HL-60/S4 treated with retinoic acid at 250 ng/mL for 4 days and 3 days (cell line): ENCODE measurements around the gene GMCL1.
"Not testable (repeated sequence)": the region's sequence is repeated elsewhere in the genome, so short reads cannot be mapped to it uniquely, and the experiment has no call there.

Source experiments
- in situ Hi-C: fragments of 300-500 bp; cut with MboI; formaldehyde crosslinking; loops from 2 replicates; pipeline ENCODE4 v1.7.0; 2022; ENCODE audit warnings: low sequenced_read_pairs

GMCL1 gene, protein sequence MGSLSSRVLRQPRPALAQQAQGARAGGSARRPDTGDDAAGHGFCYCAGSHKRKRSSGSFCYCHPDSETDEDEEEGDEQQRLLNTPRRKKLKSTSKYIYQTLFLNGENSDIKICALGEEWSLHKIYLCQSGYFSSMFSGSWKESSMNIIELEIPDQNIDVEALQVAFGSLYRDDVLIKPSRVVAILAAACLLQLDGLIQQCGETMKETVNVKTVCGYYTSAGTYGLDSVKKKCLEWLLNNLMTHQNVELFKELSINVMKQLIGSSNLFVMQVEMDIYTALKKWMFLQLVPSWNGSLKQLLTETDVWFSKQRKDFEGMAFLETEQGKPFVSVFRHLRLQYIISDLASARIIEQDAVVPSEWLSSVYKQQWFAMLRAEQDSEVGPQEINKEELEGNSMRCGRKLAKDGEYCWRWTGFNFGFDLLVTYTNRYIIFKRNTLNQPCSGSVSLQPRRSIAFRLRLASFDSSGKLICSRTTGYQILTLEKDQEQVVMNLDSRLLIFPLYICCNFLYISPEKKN

DNA sequence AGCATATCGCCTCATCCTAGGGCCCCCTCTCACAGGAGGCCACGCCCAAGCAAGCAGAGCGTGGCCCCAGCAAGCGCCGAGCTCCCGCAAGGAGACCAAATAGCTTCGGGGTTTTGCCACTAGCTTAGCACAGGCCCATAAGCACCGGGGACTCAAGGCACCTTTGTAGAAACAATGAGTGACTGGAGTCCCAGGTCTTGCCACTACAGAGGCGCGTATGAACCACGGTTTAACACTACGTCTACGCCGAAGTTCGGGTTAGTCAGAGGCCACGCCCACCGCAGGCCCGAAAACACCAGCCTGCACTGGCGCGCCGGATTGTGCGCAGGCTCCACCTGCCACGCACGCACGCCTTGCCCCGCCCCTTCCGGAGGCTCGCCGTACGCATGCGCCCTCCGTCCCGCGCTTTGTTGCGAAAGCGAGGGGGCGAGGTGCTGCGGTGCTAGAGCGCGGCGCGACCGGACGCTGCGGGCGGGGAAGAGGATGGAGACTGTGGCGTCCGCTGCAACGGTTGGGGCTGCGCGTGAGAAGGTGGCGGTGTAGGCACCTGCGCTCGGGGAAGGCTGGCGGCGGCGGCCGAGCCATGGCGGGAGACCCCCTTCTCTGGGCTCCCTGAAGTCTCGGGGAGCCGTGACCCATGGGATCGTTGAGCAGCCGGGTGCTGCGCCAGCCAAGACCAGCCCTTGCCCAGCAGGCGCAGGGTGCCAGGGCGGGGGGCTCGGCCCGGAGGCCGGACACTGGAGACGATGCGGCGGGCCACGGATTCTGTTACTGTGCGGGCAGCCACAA, at the start of gene GMCL1:
Gene GMCL1 (plus strand): TSS at position 405 of the 789 bp plus-strand sequence. CDS start 233 bp downstream, at position 638.
- in situ Hi-C loops: no loop called here

DNA sequence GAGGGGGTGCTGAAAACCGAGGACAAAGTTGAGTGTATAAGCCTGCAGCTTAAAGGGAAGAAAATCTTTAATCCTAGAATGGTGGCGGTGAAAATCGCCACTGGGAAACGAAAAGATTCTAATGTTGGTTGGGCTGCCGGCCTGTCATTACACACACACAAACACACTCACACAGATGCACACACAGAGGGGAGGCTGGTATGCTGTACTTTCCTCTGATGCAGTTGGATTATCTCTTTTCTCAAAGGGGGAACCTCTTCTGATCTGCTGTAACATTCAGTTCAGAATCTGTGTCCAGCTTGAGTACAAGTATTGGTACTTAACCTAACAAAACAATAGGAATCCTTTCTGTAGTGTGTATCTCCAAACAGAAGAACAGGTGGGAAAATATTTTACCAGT, 48.5 kb upstream of the GMCL1 start:
- in situ Hi-C loops: no loop called here

GRCh38 chr2:69781321-69782248, 47.9 kb upstream of the GMCL1 start:
- in situ Hi-C loops: no loop called here

- in situ Hi-C loops: no loop called here
Observed at GRCh38 chr2:69784228-69784627, 45.2 kb upstream of the GMCL1 start.

DNA sequence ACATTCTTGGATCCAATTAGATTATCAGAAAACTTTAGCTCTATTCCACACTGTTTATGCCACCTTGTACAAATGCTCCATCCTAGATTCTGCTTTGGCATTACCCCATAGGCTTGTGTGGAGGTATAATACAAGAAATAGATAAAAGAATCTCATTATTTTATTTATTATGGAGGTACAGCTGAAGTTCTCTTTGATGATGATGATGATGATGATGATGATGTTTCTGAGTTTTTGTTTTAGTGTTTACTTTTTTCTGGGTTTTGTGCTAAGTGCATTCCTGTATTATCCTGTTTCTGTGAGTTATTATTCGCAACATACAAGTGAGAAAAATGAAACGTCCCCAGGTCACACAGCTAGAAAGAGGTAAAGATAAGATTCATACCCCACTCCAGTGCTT, 44.1 kb upstream of the GMCL1 start:
- in situ Hi-C loops: no loop called here

GRCh38 chr2:69786052-69786560, 43.4 kb upstream of the GMCL1 start:
- in situ Hi-C loops: no loop called here

DNA sequence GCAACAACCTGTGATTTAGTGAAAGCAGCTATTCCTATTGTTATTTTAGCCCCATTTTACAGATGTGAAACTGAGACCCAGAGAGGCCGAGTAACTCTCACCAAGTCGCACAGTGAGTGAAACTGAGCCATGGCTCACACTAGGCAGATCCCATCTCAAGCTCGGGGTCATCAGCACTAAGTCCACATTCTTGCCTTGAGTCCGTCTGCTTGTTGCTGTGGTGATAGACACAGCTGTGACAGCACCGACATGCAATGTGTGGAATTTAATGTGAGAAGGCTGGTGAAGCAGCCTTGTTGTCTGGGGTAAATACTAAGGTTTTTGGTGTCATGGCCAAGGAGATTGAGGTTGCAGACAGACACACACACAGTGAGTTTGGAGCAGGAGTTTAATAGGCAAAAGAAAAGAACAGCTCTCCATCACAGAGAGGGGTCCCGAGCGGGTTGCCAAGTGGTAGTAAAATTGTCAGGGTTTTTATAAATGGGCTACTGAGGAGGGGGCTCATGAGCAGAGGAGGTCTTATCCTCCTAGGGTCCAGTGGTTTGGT, 40.2 kb upstream of the GMCL1 start:
- in situ Hi-C loops: no loop called here

DNA sequence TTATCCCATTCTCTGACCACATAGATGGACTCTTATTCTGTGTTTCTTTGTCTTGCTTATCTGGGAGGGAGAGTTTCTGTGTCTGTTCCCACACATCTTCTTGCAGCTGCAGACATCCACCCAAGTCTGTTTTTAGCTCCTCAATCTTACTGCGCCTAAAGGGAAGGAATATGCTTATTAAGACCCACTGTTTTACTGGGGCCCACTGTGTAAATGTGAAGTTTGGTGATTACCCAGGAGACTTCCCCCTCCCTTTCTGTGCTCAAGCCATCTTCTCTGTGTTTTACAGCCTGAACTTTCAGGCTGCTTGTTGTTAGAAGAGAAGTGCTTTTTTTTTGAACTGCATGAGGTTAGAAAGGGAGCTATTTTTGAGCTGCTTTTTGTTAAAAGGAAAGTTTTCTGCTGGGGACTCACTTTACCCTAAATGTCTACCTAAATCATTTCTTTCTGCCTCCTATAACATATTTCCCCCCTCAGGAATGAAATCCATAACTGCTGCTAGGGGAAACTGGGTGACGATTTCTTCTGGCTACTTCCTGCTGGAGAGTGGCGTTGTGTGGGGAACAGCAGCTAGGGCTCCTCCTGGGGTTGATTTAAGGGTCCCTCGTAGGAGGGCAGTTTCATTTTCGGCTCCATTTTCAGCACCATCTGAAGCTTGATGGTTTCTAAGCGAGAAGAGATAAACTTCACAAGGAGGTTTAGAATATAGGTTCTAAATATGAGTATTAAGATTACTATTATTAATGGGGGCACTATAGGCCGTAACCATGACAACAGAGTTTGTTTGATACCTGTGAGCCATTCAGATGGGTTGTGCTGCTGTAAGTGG, 39.5 kb upstream of the GMCL1 start:
- in situ Hi-C loops: no loop called here

- in situ Hi-C loops: no loop called here
Observed at GRCh38 chr2:69790601-69790959, 38.9 kb upstream of the GMCL1 start.

DNA sequence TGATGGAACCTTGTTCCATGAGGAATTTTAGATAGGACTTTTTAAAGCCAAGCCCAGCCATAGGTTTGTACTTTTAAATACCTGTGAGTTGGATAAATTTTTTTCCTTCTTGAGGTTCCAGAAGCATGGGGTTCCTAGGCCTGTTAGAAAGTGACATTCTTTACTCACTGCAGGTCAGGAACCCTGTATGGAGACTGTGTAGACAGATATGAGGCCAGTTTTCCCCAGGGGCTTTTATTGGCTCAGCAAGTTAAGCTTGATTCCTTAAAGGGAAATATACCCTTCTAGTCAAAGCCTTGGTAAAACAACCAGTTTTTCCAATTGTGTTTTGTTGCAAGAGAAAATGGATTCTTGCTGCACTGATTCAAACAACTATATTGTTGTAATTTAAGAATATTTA, 38.4 kb upstream of the GMCL1 start:
- in situ Hi-C loops: no loop called here

GRCh38 chr2:69796174-69796573, 33.3 kb upstream of the GMCL1 start:
- in situ Hi-C loops: no loop called here

DNA sequence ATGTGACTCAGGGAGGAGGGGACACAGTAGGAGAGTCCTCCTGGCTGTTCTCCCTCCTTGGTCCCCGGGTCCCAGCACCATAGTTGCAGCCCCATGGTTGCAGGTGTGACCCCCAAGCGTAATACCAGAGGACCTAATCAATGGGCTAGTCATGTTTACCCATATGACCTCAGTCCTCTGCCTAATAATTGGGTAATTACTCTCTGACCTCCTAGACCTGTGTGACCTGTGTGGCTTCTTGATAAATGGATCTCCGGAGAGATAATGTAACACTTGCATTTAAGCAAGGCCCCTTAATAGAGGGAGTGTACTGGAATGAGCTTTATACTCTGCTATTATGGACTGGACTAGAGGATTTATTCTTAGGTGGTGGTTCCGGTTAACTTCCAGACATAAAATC, 32.2 kb upstream of the GMCL1 start:
- in situ Hi-C loops: no loop called here

GRCh38 chr2:69797836-69798289, 31.6 kb upstream of the GMCL1 start:
- in situ Hi-C loops: no loop called here

DNA sequence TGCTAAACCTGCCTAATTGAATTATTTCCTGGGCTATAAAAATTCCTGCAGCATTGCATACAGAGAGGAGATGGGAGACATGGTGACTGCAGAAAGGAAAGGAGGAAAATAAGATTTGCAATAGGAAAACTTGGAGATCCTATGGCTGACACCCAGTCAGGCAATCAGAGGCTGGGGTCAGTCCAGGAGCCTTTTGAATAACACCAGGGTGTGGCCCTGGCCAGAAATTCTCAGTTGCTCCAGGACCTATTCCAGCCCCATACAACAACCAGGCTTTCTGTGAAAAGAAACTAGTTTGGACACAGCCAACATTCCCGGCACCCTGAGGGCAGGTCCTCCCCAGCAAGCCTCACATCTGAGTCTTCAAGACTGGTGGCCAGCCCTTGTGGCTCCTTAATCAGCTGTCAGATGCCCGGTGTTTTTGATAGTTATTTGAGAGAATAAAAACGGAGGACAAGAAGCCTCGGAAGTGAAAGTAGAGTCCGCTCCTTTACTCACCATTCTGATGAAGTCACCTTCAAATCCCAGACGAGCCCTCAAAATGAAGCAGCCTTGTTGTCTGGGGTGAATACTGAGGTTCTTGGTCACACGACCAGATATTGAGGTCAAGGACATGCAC, 31.1 kb upstream of the GMCL1 start:
- in situ Hi-C loops: no loop called here

DNA sequence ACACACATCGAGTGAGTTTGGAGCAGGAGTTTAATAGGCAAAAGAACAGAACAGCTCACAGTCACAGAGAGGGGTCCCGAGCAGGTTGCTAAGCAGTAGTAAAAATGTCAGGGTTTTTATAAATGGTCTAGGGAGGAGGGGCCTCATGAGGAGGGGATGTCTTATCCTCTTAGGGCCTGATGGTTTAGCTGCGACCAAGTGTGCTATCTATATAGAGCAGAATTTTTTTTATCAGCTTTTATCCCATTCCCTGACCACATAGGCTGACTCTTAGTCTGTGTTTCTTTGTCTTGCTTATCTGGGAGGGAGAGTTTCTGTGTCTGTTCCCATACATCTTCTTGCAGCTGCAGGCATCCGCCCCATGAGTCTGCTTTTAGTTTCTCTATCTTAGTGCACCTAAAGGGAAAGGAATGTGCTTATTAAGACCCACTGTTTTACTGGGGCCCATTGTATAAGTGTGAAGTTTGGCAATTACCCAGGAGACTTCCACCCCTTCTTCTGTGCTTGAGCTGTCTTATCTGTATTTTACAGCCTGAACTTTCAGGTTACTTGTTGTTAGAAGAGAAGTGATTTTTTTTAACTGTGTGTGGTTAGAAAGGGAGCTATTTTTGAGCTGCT, 30.4 kb upstream of the GMCL1 start:
- in situ Hi-C loops: no loop called here

DNA sequence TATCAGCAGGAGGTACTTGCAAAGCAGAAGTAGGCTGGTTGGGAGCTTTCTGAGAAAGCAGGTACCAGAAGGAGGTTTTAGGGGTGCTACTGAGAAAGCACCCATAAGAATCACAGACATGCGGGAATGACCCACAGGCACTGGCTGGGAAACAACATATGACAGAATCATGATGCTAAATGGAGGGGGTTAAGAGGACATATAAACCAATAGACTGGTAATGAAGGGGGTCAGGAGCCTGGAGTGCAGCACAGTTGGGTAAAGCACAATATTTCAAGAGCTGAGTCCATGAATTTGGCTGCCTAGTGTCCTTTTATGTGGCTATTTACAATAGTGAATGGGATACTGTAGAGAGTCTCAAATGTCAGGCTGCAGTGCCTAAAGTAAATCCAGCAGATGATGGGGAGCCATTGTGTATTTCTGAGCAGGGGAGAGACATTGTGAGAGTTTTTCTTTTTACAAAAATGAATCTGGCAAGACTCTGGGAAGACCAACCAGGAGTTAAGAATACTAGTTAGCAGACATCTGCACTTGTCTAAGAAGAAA, 27.6 kb upstream of the GMCL1 start:
- in situ Hi-C loops: no loop called here

DNA sequence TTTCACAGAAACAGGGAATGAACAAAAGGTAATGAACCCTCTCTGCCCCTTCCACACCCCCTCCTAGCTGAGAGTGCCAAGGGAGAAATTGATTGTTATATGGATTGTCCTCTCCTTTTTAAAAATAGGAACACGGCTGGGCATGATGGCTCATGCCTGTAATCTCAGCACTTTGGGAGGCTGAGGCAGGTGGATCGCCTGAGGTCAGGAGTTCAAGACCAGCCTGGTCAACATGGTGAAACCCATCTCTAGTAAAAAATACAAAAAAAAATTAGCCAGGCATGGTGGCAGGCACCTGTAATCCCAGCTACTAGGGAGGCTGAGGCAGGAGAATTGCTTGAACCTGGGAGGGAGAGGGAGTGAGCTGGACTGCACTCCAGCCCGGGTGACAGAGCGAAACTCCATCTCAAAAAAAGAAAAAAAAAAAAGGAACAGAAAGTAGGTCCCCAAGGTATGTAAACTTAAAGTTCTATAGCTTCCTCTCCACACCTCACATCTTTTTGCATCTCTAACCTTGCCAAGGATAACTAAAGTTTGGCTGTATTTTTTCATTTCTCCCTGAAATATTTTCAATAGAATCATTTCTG, 26.6 kb upstream of the GMCL1 start:
- in situ Hi-C loops: not testable (repeated sequence)

GRCh38 chr2:69804416-69804815, 25.0 kb upstream of the GMCL1 start:
- in situ Hi-C loops: no loop called here
